Stimulated activated CD4-positive, alpha-beta T cell treated with anti-CD3 and anti-CD28 coated beads, Interleukin-15, amount 100 ng/mL, for 48 hours (primary cell): ENCODE data around the gene DPEP1.

Experiments
- DNase-seq, 2 donors: peaks; one replicate each; pipeline ENCODE4 v3.0.0-alpha.2; 2020; ENCODE audit warnings: low read depth in 2 of 2

The DPEP1 gene

DNA sequence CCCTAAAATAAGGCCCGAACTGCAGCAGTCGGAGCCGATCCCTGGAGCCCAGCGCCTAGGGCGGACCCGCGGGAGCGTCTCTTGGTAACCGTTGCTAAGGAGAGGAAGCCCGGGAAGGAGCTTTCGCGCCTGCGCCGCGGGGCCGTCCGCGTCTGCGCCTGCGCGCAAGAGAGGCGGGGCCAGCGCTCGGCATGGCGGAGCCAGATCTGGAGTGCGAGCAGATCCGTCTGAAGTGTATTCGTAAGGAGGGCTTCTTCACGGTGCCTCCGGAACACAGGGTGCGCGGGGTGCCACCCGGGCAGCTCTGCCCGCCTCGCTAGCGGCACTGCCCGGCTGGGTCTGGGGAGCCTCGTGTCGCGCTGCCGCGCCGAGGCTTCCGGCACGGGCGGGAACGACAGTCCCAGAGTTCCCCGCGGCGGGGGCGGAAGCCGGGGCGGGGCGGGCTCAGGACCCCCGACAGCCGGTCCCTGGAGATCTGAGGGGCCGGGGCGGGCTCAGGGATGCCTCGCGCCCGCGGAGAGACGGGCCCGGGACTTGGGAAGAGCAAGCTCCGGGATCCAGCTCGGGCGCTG, 73.2 kb downstream of the DPEP1 start, which contains the start of gene CDK10:
CDK10 (plus strand) TSS at position 170 of the 572 bp plus-strand sequence; CDS start at position 192, 22 bp downstream.
- DNase-seq: peak; percentile 76 to 85

GRCh38 chr16:89687092-89687940, 73.9 kb downstream of the DPEP1 start:
- no peak for DNase-seq
